ENCODE data around the gene FREM3. TPM values are rescaled to one million over a fixed set of nuclear protein-coding genes. Genes with fewer than 3 reads are reported as not detected.

FREM3 gene
- total RNA-seq, 2 experiments from 2014 or later: not detected

DNA sequence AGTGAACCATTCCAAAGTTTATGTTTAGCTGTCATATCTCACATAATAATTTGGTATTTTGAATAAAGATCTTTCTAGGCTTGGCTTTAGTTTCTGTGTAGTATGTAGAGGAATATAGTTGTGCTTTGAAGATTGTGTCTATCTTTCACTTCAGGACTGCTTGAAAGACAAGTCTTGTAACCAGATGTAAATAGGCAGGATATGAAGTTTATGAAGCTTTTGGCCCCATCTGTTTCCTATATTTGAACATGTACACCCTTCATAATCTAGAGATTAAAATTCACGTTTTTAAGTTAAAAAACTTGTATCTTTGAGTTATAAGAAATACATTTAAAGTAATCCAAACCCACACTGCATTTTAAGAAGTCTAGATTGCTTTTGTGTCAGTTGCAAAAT, 11.7 kb upstream of the FREM3 start:
- no peak for DNase-seq
- H3K4me1 Mint-ChIP-seq (ENCODE audit: low read depth): no peaks in the 10 kb centered on the region
- no peaks in the 10 kb centered on the region for H3K36me3 Mint-ChIP-seq (ENCODE audit: low read depth)
- intact Hi-C loops (cut with micrococcal nuclease): no loop called here
- H3K9me3 Mint-ChIP-seq: no peaks in the 10 kb centered on the region
- H3K27ac Mint-ChIP-seq: no peak overlapping the region
- TF ChIP-seq, protein P1, sequence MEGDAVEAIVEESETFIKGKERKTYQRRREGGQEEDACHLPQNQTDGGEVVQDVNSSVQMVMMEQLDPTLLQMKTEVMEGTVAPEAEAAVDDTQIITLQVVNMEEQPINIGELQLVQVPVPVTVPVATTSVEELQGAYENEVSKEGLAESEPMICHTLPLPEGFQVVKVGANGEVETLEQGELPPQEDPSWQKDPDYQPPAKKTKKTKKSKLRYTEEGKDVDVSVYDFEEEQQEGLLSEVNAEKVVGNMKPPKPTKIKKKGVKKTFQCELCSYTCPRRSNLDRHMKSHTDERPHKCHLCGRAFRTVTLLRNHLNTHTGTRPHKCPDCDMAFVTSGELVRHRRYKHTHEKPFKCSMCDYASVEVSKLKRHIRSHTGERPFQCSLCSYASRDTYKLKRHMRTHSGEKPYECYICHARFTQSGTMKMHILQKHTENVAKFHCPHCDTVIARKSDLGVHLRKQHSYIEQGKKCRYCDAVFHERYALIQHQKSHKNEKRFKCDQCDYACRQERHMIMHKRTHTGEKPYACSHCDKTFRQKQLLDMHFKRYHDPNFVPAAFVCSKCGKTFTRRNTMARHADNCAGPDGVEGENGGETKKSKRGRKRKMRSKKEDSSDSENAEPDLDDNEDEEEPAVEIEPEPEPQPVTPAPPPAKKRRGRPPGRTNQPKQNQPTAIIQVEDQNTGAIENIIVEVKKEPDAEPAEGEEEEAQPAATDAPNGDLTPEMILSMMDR (IDR thresholded peaks at IDR 0.05): no peak
- peaks cover 4% of the 10 kb centered on the region for H3K27me3 Mint-ChIP-seq
- no peak for ATAC-seq
- CTCF ChIA-PET: no interaction called here
- no peak overlapping the region for H3K4me3 Mint-ChIP-seq
- POLR2A ChIA-PET: interaction anchor here (0.5 kb wide), 1 partner anchor 1719 kb away, joined by 3 read pairs; no protein-coding TSS in a partner anchor

DNA sequence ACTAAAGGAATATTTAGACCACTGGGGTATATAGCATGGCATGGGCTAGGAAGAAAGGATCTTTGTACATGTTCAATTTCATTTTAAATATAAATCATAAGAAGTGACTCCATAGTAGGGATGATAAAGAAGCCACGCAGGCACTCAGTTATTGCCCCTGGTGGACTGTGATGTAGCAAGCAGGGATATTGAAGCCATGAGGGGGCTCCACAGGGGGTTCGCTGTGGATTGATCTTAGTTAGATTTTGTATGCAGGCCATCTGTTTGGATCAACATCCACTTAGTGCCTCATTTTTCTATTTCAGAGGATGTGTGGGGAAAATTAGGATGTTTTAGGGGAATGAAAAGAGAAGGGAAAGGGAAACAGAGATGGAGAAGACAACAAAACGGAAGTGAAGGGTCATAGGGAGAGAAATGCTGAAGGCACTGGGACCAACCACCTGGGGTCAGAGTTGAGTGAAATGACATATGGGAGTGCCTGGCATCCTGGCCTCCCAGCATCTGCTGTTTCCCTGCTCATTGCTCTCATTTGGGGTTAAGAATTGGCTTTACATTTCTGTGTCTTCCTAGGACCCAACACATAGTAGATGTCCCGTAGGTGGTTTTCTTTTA, 11.2 kb upstream of the FREM3 start:
- ChIA-PET CTCF (no interaction called here), POLR2A (no interaction called here)
- no peaks in the 10 kb centered on the region for H3K36me3 Mint-ChIP-seq (ENCODE audit: low read depth)
- no peak for ATAC-seq
- H3K27me3 Mint-ChIP-seq: peaks cover 4% of the 10 kb centered on the region
- TF ChIP-seq, protein P1 (IDR thresholded peaks at IDR 0.05): no peak
- no peaks in the 10 kb centered on the region for H3K4me1 Mint-ChIP-seq (ENCODE audit: low read depth)
- intact Hi-C loops (cut with micrococcal nuclease): no loop called here
- peaks cover 2% of the 10 kb centered on the region for H3K9me3 Mint-ChIP-seq
- no peak overlapping the region for H3K4me3 Mint-ChIP-seq
- no peak for DNase-seq
- no peak overlapping the region for H3K27ac Mint-ChIP-seq

DNA sequence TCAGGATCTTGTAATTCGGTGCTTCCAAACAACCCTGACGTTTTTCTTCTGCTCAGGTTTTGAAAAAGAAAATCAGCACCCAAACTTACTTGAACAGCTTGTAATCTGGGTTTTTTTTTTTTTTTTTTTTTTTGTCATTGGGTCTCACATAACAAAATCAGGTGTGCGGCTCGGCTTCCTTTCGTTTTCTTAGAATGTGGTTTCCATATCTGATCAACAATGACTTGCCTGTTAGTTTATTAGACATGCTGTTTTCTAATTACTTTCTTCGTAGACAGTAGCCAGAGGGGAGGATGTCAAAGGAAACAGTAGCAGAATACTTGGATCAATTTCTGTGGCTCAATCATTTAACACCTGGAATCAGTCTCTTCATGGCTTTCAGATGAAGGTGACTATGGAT, 890 bp upstream of the FREM3 start:
- CTCF ChIA-PET: no interaction called here
- Mint-ChIP-seq H3K4me3 (no peak overlapping the region), H3K4me1 (ENCODE audit: low read depth) (peaks cover 9% of the 10 kb centered on the region), H3K9me3 (no peaks in the 10 kb centered on the region), H3K27me3 (peaks cover 40% of the 10 kb centered on the region), H3K36me3 (ENCODE audit: low read depth) (no peaks in the 10 kb centered on the region), H3K27ac (no peak overlapping the region)
- POLR2A ChIA-PET: interaction anchor here (0.6 kb wide), 1 partner anchor 489 kb away, joined by 3 read pairs; no protein-coding TSS in a partner anchor
- intact Hi-C loops (cut with micrococcal nuclease): no loop called here
- ATAC-seq: peak; percentile 20
- DNase-seq: peak; percentile 8
- TF ChIP-seq, protein P1 (IDR thresholded peaks at IDR 0.05): no peak

DNA sequence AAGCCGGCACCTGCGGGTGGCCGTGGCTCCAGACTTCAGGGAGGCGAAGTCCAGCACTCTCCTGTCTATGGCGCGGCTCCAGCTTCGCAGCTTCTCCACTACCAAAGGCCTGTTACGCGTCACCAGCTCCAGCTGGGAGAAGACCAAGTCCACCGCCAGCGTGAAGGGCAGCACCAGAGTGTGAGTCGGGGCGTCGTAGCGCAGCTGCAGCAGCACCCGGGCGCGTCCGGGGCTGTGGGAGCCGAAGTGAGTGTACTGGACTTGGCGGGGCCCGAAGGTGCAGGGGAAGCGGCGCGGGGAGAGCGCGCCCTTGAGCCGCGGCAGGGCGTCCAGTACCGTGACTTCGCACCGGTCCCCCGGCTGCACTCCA, 444 bp downstream of the FREM3 start:
- ChIA-PET POLR2A (no interaction called here), CTCF (no interaction called here)
- peak; percentile 2 for DNase-seq
- ATAC-seq: no peak
- Mint-ChIP-seq H3K36me3 (ENCODE audit: low read depth) (no peaks in the 10 kb centered on the region), H3K9me3 (no peaks in the 10 kb centered on the region), H3K27ac (no peak overlapping the region), H3K4me1 (ENCODE audit: low read depth) (peaks cover 9% of the 10 kb centered on the region), H3K4me3 (no peak overlapping the region), H3K27me3 (peaks cover 40% of the 10 kb centered on the region)
- TF ChIP-seq, protein P1 (IDR thresholded peaks at IDR 0.05): no peak
- intact Hi-C loops (cut with micrococcal nuclease): no loop called here

DNA sequence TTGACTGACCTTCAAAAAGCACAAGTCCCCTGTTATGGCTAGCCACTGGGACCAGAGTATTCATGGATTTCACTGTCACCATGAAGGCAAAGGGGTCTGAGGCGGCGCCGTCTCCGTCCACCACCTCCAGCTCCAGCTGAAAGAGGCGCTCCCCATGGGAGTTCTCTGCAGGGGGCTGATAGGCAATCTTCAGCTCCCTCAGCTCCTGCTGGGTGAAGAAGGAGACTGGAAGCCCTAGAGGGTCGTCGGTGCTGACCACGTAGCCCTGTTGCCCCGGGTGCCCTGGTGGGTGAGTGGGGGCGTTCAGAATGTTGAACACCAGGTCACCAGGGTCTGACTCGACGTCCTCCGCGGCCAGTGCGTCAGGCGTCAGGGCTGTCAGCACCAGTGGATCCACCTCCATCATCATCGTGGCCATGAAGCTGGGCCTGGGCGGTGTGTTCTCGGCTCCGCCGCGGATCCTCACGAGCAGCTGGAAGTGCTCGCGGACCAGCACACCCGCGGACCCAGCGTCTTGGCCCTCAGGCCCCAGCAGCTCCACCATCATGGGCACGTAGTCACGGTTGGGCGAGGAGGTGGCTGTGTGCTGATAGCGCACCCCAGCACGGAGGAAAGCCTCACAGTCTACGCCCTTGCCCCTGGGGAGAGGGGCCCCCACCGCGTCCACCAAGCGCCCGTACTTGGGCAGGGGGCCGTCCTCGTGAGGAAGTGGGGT, 987 bp downstream of the FREM3 start:
- DNase-seq: no peak

More for the DNA sequence above, 987 bp downstream of the FREM3 start:
- intact Hi-C loops (cut with micrococcal nuclease): no loop called here
- H3K4me1 Mint-ChIP-seq (ENCODE audit: low read depth): peaks cover 9% of the 10 kb centered on the region
- no peak overlapping the region for H3K4me3 Mint-ChIP-seq
- TF ChIP-seq, protein P1 (IDR thresholded peaks at IDR 0.05): no peak
- no peak overlapping the region for H3K27ac Mint-ChIP-seq
- H3K9me3 Mint-ChIP-seq: no peaks in the 10 kb centered on the region
- CTCF ChIA-PET: no interaction called here
- POLR2A ChIA-PET: no interaction called here
- H3K36me3 Mint-ChIP-seq (ENCODE audit: low read depth): no peaks in the 10 kb centered on the region
- peaks cover 40% of the 10 kb centered on the region for H3K27me3 Mint-ChIP-seq
- no peak for ATAC-seq

Measured in activated CD8-positive, alpha-beta T cell treated with anti-CD3 and anti-CD28 coated beads for 36 hours (primary cell).